Measurements from ENCODE around the gene RAB7B.

The RAB7B gene

GRCh38 chr1:206012086-206012859 lies 9.1 kb upstream of the RAB7B start:
- no peak for TF ChIP-seq CTCF (IDR thresholded peaks at IDR 0.05; ENCODE audit: insufficient read depth, missing control alignments)
- FAIRE-seq, result no peak
- DNase-seq (ENCODE audit: insufficient read length, low spot score), result no peak

GRCh38 chr1:206011057-206011456 lies 7.9 kb upstream of the RAB7B start:
- TF ChIP-seq CTCF (IDR thresholded peaks at IDR 0.05; ENCODE audit: insufficient read depth, missing control alignments), result no peak
- FAIRE-seq (no peak), DNase-seq (ENCODE audit: insufficient read length, low spot score) (no peak)

GRCh38 chr1:206010060-206010459 lies 6.9 kb upstream of the RAB7B start:
- no peak for TF ChIP-seq CTCF (IDR thresholded peaks at IDR 0.05; ENCODE audit: insufficient read depth, missing control alignments)
- no peak for FAIRE-seq
- no peak for DNase-seq (ENCODE audit: insufficient read length, low spot score)

GRCh38 chr1:206006946-206007345 lies 3.8 kb upstream of the RAB7B start:
- FAIRE-seq (no peak), DNase-seq (ENCODE audit: insufficient read length, low spot score) (no peak)
- no peak for TF ChIP-seq CTCF (IDR thresholded peaks at IDR 0.05; ENCODE audit: insufficient read depth, missing control alignments)

GRCh38 chr1:206005778-206006180 lies 2.6 kb upstream of the RAB7B start:
- no peak for TF ChIP-seq CTCF (IDR thresholded peaks at IDR 0.05; ENCODE audit: insufficient read depth, missing control alignments)
- DNase-seq (ENCODE audit: insufficient read length, low spot score) (no peak), FAIRE-seq (no peak)

GRCh38 chr1:206005234-206005633 lies 2.0 kb upstream of the RAB7B start:
- TF ChIP-seq CTCF (IDR thresholded peaks at IDR 0.05; ENCODE audit: insufficient read depth, missing control alignments), result no peak
- no peak for DNase-seq (ENCODE audit: insufficient read length, low spot score)
- no peak for FAIRE-seq

GRCh38 chr1:206004826-206005225 lies 1.6 kb upstream of the RAB7B start:
- FAIRE-seq, result no peak
- DNase-seq (ENCODE audit: insufficient read length, low spot score), result no peak
- no peak for TF ChIP-seq CTCF (IDR thresholded peaks at IDR 0.05; ENCODE audit: insufficient read depth, missing control alignments)

All from D721Med (cell line).